GM04503 (cell line): ENCODE data around the gene PELI1.
"Not testable (repeated sequence)": the region's sequence is repeated elsewhere in the genome, so short reads cannot be mapped to it uniquely, and the experiment has no call there.

Experiments used
- DNase-seq: peaks from one replicate; pipeline ENCODE4 v3.0.0-alpha.2; 2012; ENCODE audit warnings: low read depth

PELI1 gene

GRCh38 chr2:64122358-64122757 lies 21.9 kb downstream of the PELI1 start:
- no peak for DNase-seq

- no peak for DNase-seq
Observed at GRCh38 chr2:64120928-64121327, 23.3 kb downstream of the PELI1 start.

GRCh38 chr2:64120008-64120407 lies 24.2 kb downstream of the PELI1 start:
- DNase-seq: no peak

DNA sequence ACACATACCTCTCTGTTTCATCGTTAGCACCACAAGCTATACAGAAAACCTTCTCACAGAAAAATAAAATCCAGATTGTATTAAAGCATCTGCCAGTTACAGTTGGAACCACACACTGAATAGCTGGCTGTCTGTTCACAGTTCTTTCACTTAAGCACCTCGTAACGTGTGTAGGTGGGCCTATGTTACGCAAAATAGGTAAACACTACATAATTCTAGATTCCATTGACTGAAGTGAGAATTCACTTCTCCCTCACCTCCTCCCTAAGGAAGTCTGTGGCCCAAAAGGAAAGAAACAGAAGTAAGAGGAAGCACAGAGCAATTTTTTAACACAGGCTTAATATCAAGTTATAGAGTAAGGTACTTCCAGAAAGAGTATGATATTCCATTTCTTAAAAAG lies 24.9 kb downstream of the PELI1 start:
- DNase-seq: no peak

DNA sequence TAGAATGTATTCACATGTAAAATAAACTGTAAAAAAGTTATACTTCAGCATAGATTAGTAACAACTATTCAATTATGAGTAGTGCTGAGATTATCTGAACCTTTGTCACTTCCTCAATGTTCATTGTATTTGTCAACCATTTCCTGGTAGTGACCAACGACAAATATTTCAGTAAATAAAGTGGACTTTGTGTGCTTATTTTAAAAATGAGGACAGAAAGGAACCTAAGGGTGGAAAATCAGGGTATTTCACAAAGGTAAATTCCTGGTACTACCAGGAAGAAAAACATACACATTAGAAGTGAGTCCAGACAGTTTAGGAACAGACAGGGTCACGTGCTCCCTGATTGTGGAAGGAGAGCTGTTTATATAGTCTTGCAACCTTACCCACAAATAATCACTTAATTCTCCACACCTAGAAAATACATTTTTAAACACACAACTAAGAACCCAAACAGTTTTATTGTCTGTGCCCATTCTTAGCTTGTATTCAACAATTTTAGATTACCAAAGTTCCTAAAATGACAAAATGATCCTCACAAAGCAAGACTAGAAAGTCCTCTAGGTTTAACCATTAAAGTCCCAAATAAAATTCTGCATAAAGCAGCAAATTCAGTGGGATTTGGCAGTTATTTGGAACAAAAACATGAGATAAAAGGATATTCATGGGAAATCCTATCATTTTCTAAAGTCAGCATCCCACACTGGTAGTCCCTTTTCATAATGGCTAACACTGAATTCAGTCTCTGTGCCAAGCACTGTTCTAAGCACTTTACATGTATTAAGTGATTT lies 28.2 kb downstream of the PELI1 start:
- no peak for DNase-seq

- DNase-seq: no peak
Observed at GRCh38 chr2:64114912-64115277, 29.3 kb downstream of the PELI1 start.

GRCh38 chr2:64114063-64114911 lies 29.9 kb downstream of the PELI1 start:
- peak; percentile 47 for DNase-seq

GRCh38 chr2:64112016-64112415 lies 32.2 kb downstream of the PELI1 start:
- no peak for DNase-seq

DNA sequence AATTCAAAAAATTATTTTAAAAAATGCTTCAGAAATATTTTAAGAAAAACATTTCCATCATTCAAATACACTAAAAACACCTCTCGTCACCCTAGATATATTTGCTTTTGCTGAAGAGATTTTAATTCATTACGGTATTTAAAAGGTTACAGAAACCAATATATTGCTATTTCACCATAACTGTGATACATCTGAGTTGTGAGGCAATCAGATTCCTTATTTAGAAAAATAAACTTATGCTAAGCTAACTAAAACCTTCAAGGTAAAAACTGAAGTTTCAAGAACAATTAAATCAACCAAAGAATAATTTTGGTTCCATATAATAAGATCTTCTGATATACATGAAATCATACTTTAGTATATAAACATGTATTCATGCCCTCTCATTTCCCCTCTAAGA lies 32.8 kb downstream of the PELI1 start:
- no peak for DNase-seq

GRCh38 chr2:64108666-64109241 lies 35.5 kb downstream of the PELI1 start:
- no peak for DNase-seq

DNA sequence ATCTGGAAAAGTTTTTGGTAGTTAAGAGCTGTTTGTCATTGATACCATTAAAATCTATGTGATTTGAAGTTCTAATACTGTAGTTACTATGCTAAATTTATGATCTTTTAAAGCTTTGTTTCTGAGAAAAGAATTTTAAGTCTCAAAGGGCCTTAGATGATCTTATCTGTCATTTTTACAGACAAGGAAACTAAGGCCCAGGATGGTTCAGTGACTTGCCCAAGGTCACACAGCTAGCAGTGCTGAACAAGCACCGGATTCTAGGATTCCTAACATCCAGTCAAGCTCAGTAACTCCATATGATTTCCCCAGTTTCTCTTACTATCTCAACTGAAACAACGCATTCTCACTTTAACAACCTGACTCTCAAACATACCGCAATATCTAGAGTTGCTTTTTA lies 37.7 kb downstream of the PELI1 start:
- no peak for DNase-seq

DNA sequence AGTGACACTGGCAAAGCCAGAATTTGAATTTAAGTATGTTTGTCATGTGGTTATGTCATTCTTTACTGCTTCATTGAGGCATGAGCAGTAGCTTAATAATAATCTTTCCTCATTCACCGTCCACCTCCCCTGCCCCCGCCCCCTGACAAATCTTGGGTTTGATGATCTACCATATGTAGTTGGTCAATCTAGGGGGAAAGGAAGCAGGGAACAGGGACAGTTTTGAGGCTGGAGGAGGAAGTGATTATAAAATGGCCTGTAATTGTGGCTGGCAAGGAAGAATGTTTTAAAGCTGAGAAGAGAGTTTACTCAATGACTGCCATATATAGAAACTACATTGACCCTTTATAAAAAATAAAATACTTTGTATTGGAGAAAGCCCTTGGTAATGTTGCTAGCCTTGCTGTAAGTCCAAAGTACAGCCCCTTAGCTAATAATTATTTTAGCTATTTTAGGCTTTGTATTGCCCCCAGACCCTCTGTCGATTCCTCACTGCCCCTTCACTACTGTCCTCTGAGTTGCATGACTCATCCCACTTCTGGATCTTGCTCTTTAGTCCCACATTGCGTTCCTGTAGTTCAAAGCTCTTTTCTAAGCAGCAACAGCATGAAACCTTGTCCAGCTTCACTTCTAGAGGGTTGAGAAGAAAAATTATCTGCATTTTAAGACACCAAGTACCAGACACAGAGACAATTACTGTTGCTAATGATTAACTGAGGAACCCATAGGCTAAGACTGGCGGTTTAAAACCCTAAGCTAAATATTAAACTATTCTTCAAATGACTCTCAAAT lies 38.4 kb downstream of the PELI1 start:
- no peak for DNase-seq

DNA sequence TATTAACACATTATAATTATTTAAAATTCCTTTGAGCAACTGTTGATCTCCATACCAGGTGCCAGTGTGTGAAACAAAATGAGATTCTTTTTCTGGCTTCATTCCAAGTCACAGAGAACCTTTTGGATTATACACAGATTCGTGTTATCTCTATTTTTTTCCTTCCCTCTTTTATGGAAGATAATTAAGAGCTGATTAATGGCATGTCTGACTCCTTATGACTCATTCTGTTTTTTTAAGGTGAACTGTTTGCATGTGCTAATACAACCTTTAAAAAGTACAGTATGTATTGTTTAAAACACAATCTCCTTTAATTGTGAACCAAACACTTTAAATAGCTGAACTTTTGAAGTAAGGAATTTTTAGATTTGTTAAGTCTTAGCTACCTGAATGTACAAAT lies 39.3 kb downstream of the PELI1 start:
- DNase-seq: no peak

GRCh38 chr2:64102736-64103135 lies 41.5 kb downstream of the PELI1 start:
- not testable (repeated sequence) for DNase-seq

- DNase-seq: peak; percentile 30
Observed at GRCh38 chr2:64101141-64101591, 43.1 kb downstream of the PELI1 start.

GRCh38 chr2:64100584-64100983 lies 43.6 kb downstream of the PELI1 start:
- DNase-seq: not testable (repeated sequence)

GRCh38 chr2:64094663-64095382 lies 49.4 kb downstream of the PELI1 start:
- DNase-seq: no peak

DNA sequence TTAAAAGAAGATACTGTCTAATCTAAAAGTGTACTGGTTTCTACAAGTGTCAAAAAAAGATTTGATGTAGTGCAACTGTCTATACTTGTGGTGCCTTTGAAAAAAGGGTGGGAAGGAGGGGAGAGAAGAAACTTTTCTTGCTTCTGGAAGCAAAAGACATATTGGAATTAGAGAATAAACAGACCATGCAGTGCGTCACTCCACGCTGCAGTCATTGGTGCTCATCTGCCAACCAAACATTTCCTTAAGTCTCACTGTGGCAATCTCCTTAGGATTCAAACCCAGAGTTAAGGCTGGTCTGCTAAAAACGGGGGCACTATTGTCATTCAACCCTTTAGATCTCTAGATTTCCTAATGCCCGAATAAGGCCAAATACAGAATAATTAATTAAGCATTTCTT lies 50.9 kb downstream of the PELI1 start:
- DNase-seq: no peak

GRCh38 chr2:64092502-64092901 lies 51.7 kb downstream of the PELI1 start:
- no peak for DNase-seq

DNA sequence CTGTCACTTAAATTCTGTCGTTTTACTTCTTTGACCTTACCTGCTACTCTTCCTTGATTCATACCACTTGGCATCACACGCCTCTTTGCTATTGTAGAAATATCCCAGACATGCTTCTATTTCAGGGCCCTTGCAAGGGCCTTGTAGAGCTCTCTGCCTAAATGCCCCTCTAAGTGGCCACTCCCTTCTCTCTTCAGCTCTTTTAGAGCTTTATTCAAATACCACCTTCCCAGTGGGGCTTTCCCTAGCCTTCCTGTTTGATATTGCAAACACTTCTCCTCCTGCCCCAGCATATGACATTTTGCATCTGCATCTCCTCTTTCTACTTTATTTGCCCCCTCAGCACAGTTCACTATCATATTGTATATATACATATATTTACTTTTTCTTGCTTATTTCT lies 54.0 kb downstream of the PELI1 start:
- no peak for DNase-seq

GRCh38 chr2:64086347-64087082 lies 57.7 kb downstream of the PELI1 start:
- no peak for DNase-seq
